ENCODE measurements around the gene RELL1. TPM values are rescaled to one million over a fixed set of nuclear protein-coding genes. Genes with fewer than 3 reads are reported as not detected.

Gene RELL1
- total RNA-seq, 1 experiment from 2014 or later = 45.3 TPM

DNA sequence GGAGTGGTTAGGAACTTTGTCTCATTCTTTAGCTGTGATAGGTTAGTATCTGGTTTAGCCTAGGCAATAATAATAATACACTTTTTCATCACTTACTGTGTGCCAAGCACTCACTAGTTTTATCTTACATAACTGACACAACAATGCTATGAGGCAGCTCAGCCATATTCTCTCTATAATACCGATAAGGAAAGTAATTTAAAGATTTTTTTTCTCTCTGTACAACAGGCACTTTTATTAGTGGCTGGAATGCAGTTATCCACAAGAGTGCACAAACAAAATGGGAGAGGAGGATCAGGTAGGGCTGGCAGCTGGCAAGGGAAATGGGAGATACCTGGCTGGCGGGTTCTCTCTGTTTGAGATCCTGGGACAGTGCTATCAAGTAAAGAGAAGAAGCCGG is 7.6 kb downstream of the RELL1 start:
- H3K27me3 Mint-ChIP-seq (ENCODE audit: insufficient read depth, unreplicated experiment) = no peaks in the 10 kb centered on the region
- Histone ChIP-seq H3K9me3 (no peaks in the 10 kb centered on the region), H3K27me3 (replicated peaks; ENCODE audit: control insufficient read depth, insufficient read depth, low read length) (no peaks in the 10 kb centered on the region), H3K36me3 (ENCODE audit: control insufficient read depth, insufficient read depth, low read length) (peaks cover 2% of the 10 kb centered on the region; the same call in 1 of the 2 replicates), H3K4me1 (peaks cover 88% of the 10 kb centered on the region), H3K4me3 (ENCODE audit: low read depth, low read length) (no peak overlapping the region)
- BruUV-seq (replicated peaks) = no TSS peak
- H3K4me3 Mint-ChIP-seq (ENCODE audit: unreplicated experiment) = no peak overlapping the region
- ChIA-PET CTCF (no interaction called here), POLR2A (no interaction called here)
- peaks cover 30% of the 10 kb centered on the region for H3K4me1 Mint-ChIP-seq (ENCODE audit: low read depth, unreplicated experiment)
- intact Hi-C loops (cut with micrococcal nuclease; ENCODE audit: unreplicated experiment) = no loop called here
- H3K9me3 Mint-ChIP-seq (ENCODE audit: unreplicated experiment) = no peaks in the 10 kb centered on the region
- H3K27ac Mint-ChIP-seq (ENCODE audit: unreplicated experiment) = peak overlapping the region; percentile 42
- DNase-seq = peak in 1 of 2 experiments; percentile 41
- peaks cover 9% of the 10 kb centered on the region for H3K36me3 Mint-ChIP-seq (ENCODE audit: insufficient read depth, unreplicated experiment)
- TF ChIP-seq, protein P1, sequence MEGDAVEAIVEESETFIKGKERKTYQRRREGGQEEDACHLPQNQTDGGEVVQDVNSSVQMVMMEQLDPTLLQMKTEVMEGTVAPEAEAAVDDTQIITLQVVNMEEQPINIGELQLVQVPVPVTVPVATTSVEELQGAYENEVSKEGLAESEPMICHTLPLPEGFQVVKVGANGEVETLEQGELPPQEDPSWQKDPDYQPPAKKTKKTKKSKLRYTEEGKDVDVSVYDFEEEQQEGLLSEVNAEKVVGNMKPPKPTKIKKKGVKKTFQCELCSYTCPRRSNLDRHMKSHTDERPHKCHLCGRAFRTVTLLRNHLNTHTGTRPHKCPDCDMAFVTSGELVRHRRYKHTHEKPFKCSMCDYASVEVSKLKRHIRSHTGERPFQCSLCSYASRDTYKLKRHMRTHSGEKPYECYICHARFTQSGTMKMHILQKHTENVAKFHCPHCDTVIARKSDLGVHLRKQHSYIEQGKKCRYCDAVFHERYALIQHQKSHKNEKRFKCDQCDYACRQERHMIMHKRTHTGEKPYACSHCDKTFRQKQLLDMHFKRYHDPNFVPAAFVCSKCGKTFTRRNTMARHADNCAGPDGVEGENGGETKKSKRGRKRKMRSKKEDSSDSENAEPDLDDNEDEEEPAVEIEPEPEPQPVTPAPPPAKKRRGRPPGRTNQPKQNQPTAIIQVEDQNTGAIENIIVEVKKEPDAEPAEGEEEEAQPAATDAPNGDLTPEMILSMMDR (IDR thresholded peaks at IDR 0.05; ENCODE audit: insufficient read depth in 1 of 2, low read depth in 1 of 2, low read length in 1 of 2, severe bottlenecking in 1 of 2, unreplicated experiment in 1 of 2) = no peak

DNA sequence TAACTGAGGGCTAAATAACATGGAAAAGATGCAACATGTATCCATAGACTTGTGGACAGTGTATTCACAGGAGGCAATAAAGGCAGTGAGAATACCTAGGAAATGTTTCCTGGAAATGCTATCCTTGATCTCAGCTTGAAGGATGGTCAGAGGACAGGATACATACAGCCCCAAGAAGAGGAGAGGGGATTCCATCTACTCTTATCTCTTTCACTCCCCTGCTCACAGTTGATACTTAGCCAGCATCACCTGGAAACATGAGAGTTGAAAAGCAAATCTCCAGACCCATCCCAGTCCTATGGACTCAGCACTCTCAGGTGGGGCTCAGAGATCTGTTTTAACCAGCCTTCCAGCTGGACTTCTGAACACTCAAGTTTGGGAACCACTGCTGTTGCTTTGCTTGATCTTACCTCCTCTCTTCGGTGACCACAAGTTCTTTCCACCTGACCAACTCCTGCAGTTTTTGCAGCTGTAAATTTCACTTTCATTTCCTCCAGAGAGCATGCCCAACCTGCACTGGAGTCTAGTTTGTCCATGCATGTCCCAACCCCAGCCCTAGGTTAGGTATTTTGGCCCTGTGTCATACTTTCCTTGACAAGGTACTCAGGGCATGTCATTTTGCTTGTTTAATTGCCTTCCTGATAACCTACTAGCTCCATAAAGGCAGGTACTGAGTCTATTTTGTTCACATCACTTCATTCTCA is 10.4 kb downstream of the RELL1 start:
- TF ChIP-seq, protein P1 (IDR thresholded peaks at IDR 0.05; ENCODE audit: insufficient read depth in 1 of 2, low read depth in 1 of 2, low read length in 1 of 2, severe bottlenecking in 1 of 2, unreplicated experiment in 1 of 2) = no peak
- Histone ChIP-seq H3K4me3 (ENCODE audit: low read depth, low read length) (no peak overlapping the region), H3K4me1 (peaks cover 93% of the 10 kb centered on the region), H3K9me3 (no peaks in the 10 kb centered on the region), H3K36me3 (ENCODE audit: control insufficient read depth, insufficient read depth, low read length) (peaks cover 2% of the 10 kb centered on the region; the same call in 1 of the 2 replicates), H3K27me3 (replicated peaks; ENCODE audit: control insufficient read depth, insufficient read depth, low read length) (no peaks in the 10 kb centered on the region)
- intact Hi-C loops (cut with micrococcal nuclease; ENCODE audit: unreplicated experiment) = no loop called here
- no peaks in the 10 kb centered on the region for H3K36me3 Mint-ChIP-seq (ENCODE audit: insufficient read depth, unreplicated experiment)
- ChIA-PET POLR2A (no interaction called here), CTCF (no interaction called here)
- peak in 1 of 2 experiments; percentile 40 for DNase-seq
- no peak overlapping the region for H3K4me3 Mint-ChIP-seq (ENCODE audit: unreplicated experiment)
- H3K9me3 Mint-ChIP-seq (ENCODE audit: unreplicated experiment) = no peaks in the 10 kb centered on the region
- peaks cover 42% of the 10 kb centered on the region for H3K4me1 Mint-ChIP-seq (ENCODE audit: low read depth, unreplicated experiment)
- BruUV-seq (replicated peaks) = no TSS peak
- no peaks in the 10 kb centered on the region for H3K27me3 Mint-ChIP-seq (ENCODE audit: insufficient read depth, unreplicated experiment)
- H3K27ac Mint-ChIP-seq (ENCODE audit: unreplicated experiment) = peak overlapping the region; percentile 26

DNA sequence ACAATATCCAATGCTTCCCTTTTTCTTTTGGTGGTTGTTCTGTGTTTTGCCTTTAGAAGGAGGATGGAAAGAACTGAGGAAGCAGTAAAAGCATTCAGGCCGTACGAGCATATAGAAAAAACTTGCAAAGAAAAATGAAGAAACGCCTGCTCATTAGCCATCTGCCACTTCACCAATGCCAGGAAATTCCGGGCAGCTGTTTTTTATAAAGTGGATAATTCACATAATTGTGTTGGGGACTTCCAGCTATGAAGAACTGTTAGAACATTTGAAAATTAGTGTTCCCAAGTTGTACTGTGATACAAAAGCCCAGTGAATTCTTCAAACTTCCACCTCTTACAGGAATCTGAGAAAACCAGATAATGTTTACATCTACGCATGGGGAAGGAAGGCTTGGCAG is 11.7 kb downstream of the RELL1 start:
- H3K4me3 Mint-ChIP-seq (ENCODE audit: unreplicated experiment) = peak overlapping the region; percentile 23
- no peaks in the 10 kb centered on the region for H3K9me3 Mint-ChIP-seq (ENCODE audit: unreplicated experiment)
- POLR2A ChIA-PET = no interaction called here
- Histone ChIP-seq H3K36me3 (ENCODE audit: control insufficient read depth, insufficient read depth, low read length) (peaks cover 2% of the 10 kb centered on the region; the same call in 1 of the 2 replicates), H3K4me3 (ENCODE audit: low read depth, low read length) (no peak overlapping the region), H3K9me3 (no peaks in the 10 kb centered on the region), H3K27me3 (replicated peaks; ENCODE audit: control insufficient read depth, insufficient read depth, low read length) (no peaks in the 10 kb centered on the region), H3K4me1 (peaks cover 92% of the 10 kb centered on the region)
- BruUV-seq (replicated peaks) = no TSS peak
- DNase-seq = no peak
- TF ChIP-seq, protein P1 (IDR thresholded peaks at IDR 0.05; ENCODE audit: insufficient read depth in 1 of 2, low read depth in 1 of 2, low read length in 1 of 2, severe bottlenecking in 1 of 2, unreplicated experiment in 1 of 2) = no peak
- H3K4me1 Mint-ChIP-seq (ENCODE audit: low read depth, unreplicated experiment) = peaks cover 42% of the 10 kb centered on the region
- intact Hi-C loops (cut with micrococcal nuclease; ENCODE audit: unreplicated experiment) = no loop called here
- no peaks in the 10 kb centered on the region for H3K27me3 Mint-ChIP-seq (ENCODE audit: insufficient read depth, unreplicated experiment)
- peak overlapping the region; percentile 72 for H3K27ac Mint-ChIP-seq (ENCODE audit: unreplicated experiment)
- CTCF ChIA-PET = no interaction called here
- no peaks in the 10 kb centered on the region for H3K36me3 Mint-ChIP-seq (ENCODE audit: insufficient read depth, unreplicated experiment)

Data from Caco-2 (cell line).